Nephron progenitor cell (in vitro differentiated cells): Measurements from ENCODE around the gene CDKN2D.

ENCODE experiments used
- DNase-seq: peaks from one replicate; pipeline ENCODE4 v3.0.0; 2021
- H3K27ac Mint-ChIP-seq: 2 replicates; pipeline ENCODE4 v1.8.0; 2021; ENCODE audit warnings: mild to moderate bottlenecking, moderate library complexity, mixed read lengths
- H3K27me3 Mint-ChIP-seq: 2 replicates; pipeline ENCODE4 v1.8.0; 2021; ENCODE audit warnings: mild to moderate bottlenecking, low read depth, mixed read lengths; ENCODE audit not compliant: poor library complexity
- H3K36me3 Mint-ChIP-seq: 2 replicates; pipeline ENCODE4 v1.8.0; 2021; ENCODE audit warnings: low read depth, mixed read lengths
- H3K4me1 Mint-ChIP-seq: 2 replicates; pipeline ENCODE4 v1.8.0; 2021; ENCODE audit warnings: mixed read lengths
- H3K4me3 Mint-ChIP-seq: 2 replicates; pipeline ENCODE4 v1.8.0; 2021; ENCODE audit warnings: mild to moderate bottlenecking, moderate library complexity, mixed read lengths
- H3K9me3 Mint-ChIP-seq: 2 replicates; pipeline ENCODE4 v1.8.0; 2021; ENCODE audit warnings: mild to moderate bottlenecking, moderate library complexity, mixed read lengths
- TF ChIP-seq, protein P1 (sequence below): fragments of 200-600 bp; sonication (generic); IDR thresholded peaks from 2 replicates; pipeline ENCODE4 v1.5.0; 2021; ENCODE audit warnings: antibody characterized with exemption

The CDKN2D gene

DNA sequence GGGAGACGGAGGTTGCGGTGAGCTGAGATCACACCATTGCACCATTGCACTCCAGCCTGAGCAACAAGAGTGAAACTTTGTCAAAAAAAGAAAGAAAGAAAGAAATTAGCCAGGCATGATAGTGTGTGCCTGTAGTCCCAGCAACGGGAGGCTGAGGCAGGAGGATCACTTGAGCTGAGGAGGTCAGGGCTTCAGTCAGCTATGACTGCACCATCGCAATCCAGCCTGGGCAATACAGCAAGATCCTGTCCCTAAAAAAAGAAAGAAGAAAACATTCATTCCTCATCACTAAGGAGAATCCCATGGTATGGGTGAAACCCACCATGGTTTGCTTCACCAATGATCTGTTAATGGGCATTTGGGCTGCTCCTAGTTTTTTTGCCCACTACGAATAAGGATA lies 31.4 kb upstream of the CDKN2D start:
- TF ChIP-seq, protein P1, sequence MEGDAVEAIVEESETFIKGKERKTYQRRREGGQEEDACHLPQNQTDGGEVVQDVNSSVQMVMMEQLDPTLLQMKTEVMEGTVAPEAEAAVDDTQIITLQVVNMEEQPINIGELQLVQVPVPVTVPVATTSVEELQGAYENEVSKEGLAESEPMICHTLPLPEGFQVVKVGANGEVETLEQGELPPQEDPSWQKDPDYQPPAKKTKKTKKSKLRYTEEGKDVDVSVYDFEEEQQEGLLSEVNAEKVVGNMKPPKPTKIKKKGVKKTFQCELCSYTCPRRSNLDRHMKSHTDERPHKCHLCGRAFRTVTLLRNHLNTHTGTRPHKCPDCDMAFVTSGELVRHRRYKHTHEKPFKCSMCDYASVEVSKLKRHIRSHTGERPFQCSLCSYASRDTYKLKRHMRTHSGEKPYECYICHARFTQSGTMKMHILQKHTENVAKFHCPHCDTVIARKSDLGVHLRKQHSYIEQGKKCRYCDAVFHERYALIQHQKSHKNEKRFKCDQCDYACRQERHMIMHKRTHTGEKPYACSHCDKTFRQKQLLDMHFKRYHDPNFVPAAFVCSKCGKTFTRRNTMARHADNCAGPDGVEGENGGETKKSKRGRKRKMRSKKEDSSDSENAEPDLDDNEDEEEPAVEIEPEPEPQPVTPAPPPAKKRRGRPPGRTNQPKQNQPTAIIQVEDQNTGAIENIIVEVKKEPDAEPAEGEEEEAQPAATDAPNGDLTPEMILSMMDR: no peak
- Mint-ChIP-seq H3K4me3 (no peak overlapping the region), H3K27ac (peak overlapping the region; percentile 79), H3K9me3 (no peaks in the 10 kb centered on the region), H3K4me1 (peaks cover 19% of the 10 kb centered on the region), H3K27me3 (peaks cover 57% of the 10 kb centered on the region), H3K36me3 (no peaks in the 10 kb centered on the region)
- DNase-seq: no peak

DNA sequence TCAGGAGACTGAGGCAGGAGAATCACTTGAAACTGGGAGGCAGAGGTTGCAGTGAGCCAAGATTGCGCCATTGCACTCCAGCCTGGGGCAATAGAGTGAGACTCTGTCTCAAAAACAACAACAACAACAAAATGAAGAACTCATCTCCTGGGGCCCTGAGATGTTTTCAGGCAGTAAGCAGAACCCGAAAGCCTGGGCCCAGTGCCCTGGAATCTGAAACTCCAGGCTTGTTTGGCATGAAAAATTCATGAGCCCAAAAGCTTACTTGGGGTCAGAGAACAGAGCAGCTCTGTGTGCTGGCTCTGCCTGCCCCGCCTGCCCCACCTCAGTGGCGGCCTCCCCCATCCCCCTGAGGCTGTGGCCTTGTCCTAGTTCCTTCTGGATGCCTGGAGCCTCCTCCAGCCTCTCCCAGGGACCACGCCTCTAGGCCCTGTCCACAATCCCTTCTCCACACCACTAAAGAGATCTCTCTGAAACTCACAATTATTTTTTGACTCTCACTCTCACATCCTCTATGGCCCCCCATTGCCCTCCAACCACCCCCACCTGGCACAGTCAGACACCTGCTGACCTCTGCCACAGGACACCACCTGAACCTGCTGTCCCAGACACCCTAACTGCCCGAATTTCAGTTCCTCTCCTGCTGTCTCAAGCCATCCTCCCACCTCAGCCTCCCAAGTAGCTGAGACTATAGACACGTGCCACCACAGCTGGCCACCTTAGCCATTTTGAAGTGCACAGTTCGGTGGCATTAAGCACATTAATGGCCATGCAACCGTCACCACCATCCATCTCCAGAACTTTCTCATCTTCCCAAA lies 25.2 kb upstream of the CDKN2D start:
- Mint-ChIP-seq H3K4me1 (peaks cover 6% of the 10 kb centered on the region), H3K9me3 (no peaks in the 10 kb centered on the region), H3K27ac (peak overlapping the region; percentile 79), H3K4me3 (no peak overlapping the region), H3K36me3 (no peaks in the 10 kb centered on the region), H3K27me3 (peaks cover 54% of the 10 kb centered on the region)
- DNase-seq: no peak
- TF ChIP-seq, protein P1: no peak

DNA sequence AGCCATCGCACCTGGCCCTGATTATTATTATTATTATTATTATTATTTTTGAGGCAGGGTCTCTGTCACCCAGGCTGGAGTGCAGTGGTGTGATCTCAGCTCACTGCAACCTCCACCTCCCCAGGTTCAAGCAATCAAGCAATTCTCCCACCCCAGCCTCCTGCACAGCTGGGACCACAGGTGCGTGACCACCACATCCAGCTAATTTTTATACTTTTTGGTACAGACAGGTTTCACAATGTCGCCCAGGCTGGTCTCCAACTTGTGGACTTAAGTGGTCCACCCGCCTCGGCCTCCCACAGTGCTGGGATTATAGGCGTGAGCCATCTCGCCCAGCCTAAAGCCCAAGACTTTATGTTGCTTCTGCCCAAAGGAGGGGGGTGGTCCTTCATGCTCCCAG lies 24.4 kb upstream of the CDKN2D start:
- Mint-ChIP-seq H3K36me3 (no peaks in the 10 kb centered on the region), H3K9me3 (no peaks in the 10 kb centered on the region), H3K27me3 (peaks cover 54% of the 10 kb centered on the region), H3K27ac (no peak overlapping the region), H3K4me3 (no peak overlapping the region), H3K4me1 (peaks cover 6% of the 10 kb centered on the region)
- DNase-seq: no peak
- TF ChIP-seq, protein P1: no peak

DNA sequence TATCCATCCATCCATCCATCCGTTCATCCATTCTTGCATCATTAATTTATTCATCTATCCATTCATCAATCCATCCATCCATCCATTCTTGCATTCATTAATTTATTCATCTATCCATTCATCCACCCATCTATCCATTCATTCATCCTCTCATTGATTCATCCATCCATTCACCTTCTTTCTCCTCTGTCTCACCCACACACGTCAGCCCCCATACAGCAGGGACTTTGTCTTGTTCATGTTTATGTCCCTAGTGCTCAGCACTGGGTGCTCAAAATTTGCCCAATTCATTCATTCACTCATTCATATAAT lies 19.0 kb upstream of the CDKN2D start:
- TF ChIP-seq, protein P1: no peak
- H3K4me3 Mint-ChIP-seq: peak overlapping the region; percentile 0
- peaks cover 79% of the 10 kb centered on the region for H3K27me3 Mint-ChIP-seq
- no peak overlapping the region for H3K27ac Mint-ChIP-seq
- no peaks in the 10 kb centered on the region for H3K36me3 Mint-ChIP-seq
- no peak for DNase-seq
- H3K4me1 Mint-ChIP-seq: peaks cover 7% of the 10 kb centered on the region
- peaks cover 10% of the 10 kb centered on the region for H3K9me3 Mint-ChIP-seq

DNA sequence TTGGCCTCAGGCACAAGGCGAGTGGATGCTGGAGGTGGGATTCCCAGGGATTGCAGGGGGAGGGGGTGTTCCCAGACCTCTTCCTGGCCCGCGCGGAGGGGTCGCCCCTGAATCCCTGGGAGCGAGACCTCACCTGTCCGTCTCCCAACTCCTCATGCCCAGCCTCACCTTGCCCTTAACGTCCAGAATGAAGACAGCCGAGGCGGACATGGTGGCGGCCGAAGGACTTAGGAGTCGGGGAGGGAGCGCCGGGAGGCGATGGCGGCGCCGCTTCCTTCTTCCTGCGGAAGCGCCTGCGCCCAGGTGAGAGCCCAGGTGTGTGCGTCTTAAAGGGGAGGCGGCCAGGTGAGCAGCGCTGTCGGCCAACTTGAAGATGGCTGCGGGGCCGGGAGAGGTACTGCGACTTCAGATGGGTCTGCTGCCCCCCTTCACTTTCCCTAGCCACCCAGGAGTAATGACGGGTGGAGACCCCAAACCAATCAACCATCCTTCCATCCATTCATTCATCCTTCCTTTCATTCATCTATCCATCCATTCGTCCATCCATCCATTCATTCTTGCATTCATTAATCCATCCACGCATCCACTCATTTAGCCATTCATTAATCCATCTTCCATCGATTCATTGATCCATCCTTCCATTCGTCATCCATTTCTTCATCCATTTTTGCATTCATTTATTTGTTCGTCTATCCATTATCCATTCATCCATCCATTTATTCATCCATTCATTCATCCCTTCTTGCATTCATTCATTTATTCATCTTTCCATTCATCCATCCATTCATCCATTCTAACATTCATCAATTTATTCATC lies 18.5 kb upstream of the CDKN2D start, which contains the start of gene AP1M2:
Gene AP1M2, minus strand, starts transcription at position 291 of the 817 bp plus-strand sequence. Its CDS starts 81 bp downstream, at position 210.
- Mint-ChIP-seq H3K36me3 (no peaks in the 10 kb centered on the region), H3K27ac (no peak within 1 kb of the TSS), H3K4me1 (peaks cover 7% of the 10 kb centered on the region), H3K4me3 (peak within 1 kb of the TSS; percentile 36), H3K9me3 (peaks cover 10% of the 10 kb centered on the region), H3K27me3 (peaks cover 79% of the 10 kb centered on the region)
- DNase-seq: no peak
- TF ChIP-seq, protein P1: no peak
